Midbrain (tissue), 1 donor: ENCODE measurements around the gene DAD1.

ENCODE experiments used
- DNase-seq: peaks from one replicate; lab custom pipeline; 2025; lab: John Stamatoyannopoulos, UW

The DAD1 gene

DNA sequence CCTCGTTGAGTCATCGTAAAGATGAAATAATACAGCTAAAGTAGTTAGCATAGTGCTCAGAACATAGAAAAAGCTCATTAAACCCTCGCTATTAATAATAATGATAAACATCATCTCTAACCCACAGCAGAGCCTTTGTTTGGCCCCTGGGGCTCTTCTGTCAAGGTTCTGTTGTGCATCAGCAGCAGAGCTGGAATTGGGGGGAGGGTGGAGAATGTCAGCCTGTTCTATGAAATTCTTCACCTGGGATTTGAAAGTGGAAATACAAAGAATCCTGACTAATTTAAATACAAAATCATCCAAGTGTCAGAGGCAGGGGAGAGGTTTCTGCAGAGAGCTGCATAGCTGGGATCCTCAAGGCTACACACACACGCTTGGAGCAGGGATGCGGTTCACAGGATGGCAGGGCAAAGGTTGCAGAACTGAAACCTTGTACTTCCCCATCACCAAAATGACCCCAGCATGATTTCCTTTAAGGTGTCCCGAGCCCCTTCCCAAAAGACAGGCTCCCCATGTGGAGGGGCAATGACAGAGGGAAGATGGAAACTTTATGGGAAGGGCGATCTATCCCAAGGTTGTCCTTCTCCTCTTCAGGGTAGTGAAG lies 71.8 kb downstream of the DAD1 start:
- no peak for DNase-seq

DNA sequence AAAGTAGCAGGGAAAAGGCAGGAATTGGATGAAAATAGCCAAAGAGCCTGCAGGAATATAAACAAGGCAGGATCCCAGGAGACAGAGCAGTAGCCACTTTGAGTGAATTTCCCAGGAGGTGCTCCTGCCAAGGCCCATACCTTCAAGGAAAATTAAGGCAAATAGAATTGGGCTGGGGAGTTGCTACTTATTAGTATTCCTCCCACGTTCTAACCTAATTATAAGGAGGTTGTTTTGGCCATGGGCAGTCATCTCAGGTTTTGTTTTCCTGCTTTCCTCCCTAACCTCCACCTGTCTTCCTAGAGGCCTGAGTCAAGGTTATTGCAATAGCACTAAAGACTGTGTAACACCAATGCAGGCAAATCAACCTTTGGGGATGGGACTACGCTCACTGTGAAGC lies 73.1 kb downstream of the DAD1 start:
- DNase-seq = no peak
